Activated naive CD4-positive, alpha-beta T cell (primary cell): ENCODE results near the gene MYOT.

Experiments
- DNase-seq, 4 experiments: peaks; one replicate each; lab custom pipeline; 2025; lab: John Stamatoyannopoulos, UW

Gene MYOT

GRCh38 chr5:137901011-137901817 lies 33.6 kb downstream of the MYOT start:
- no peak for DNase-seq

- DNase-seq, result no peak
These were observed 34.9 kb downstream of the MYOT start for GRCh38 chr5:137902408-137903133.

- DNase-seq, result no peak
These were observed 47.1 kb downstream of the MYOT start for GRCh38 chr5:137914758-137915157.

- no peak for DNase-seq
These were observed 49.3 kb downstream of the MYOT start for GRCh38 chr5:137916923-137917322.

- DNase-seq, result no peak
These were observed 54.3 kb downstream of the MYOT start for GRCh38 chr5:137921931-137922330.

GRCh38 chr5:137923856-137924255 lies 56.2 kb downstream of the MYOT start:
- DNase-seq, result no peak

GRCh38 chr5:137932800-137933199 lies 65.1 kb downstream of the MYOT start:
- no peak for DNase-seq

GRCh38 chr5:137933491-137933911 lies 65.8 kb downstream of the MYOT start:
- DNase-seq, result no peak

GRCh38 chr5:137935190-137935589 lies 67.5 kb downstream of the MYOT start:
- no peak for DNase-seq

- no peak for DNase-seq
These were observed 68.0 kb downstream of the MYOT start for GRCh38 chr5:137935694-137936093.
